Jurkat, Clone E6-1 (cell line): ENCODE measurements around the gene CAP1.
"Not testable (repeated sequence)": the region's sequence is repeated elsewhere in the genome, so short reads cannot be mapped to it uniquely, and the experiment has no call there.

ENCODE experiments used
- DNase-seq: peaks from one replicate; pipeline ENCODE4 v3.0.0-alpha.2; 2011; ENCODE audit warnings: low read depth, low spot score
- H3K4me3 ChIP-seq: 2 replicates; pipeline ENCODE4 v1.5.1; 2011; ENCODE audit warnings: mild to moderate bottlenecking, low read length, control low read depth, moderate library complexity

The CAP1 gene

DNA sequence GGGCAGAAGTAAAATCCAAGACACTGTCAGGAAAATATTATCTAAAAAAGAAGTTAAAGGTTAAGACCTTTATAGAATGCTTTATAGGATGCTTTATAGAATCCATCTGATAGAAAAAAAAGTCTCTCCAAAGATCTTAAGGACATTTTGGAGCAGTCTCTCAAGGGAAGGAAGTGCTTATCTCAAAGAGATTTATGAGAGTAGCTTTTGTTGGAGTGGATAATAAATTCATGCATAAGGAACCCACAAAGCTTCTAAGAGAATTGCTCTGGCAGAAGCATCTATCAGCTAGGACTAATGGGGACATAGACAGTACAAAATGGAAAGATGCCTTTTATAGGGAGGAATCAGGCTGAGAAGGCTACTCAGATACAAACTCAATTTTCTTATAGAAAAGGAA is 12.9 kb upstream of the CAP1 start:
- H3K4me3 ChIP-seq = no peak overlapping the region
- no peak for DNase-seq

GRCh38 chr1:40029608-40030007 is 10.9 kb upstream of the CAP1 start:
- DNase-seq = no peak
- H3K4me3 ChIP-seq = no peak overlapping the region

DNA sequence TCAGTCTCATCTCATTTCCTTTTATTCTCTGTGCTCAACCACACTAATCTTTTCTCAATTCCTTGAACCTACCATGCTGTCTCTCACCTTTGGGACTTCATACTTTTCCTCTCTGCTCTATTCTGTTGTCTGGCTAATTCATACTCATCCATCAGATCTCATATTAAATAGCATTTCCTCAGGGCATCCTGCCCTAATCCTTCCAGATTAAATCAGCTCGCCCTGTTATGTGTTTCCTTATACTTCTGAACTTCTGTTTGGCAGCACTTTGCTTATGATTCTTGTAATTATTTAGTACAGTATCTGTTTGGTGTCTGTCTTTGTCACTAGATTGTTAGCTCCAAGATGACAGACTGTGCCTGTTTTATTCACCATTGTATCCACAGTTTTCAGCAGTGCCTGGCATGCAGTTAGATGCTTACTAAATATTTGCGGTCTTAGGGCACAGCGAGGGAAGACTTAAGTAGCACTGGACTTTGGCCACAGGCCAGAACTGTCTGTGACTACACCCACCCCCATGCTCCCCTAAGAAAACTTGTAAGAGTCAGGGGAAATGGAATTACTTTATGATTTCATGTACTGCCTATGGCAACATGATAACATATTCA is 9.9 kb upstream of the CAP1 start:
- DNase-seq = no peak
- no peak overlapping the region for H3K4me3 ChIP-seq

GRCh38 chr1:40032240-40032891 is 8.2 kb upstream of the CAP1 start:
- no peak overlapping the region for H3K4me3 ChIP-seq
- DNase-seq = peak; percentile 66

- peak overlapping the region; percentile 9 for H3K4me3 ChIP-seq
- DNase-seq = peak; percentile 76
These were observed 5.7 kb upstream of the CAP1 start for GRCh38 chr1:40034869-40035268.

DNA sequence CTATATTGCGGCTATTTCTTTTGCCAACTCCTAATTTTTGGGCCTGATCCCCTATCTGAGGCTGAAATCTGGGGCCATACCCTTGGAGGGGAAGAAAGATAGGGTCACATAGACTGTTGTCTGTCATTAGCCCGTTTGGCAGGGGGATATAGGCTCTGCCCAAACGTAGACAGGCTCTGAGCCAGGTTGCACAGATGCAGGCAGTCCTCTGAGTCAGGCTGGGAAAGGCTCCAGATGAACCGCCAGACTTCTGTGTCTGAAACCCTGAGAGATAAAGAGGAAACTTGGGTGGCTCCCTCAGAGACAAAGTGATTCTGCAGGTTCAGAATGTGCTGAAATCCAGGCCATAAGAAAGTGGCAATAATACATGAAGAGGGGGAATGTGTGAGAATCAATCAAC is 4.0 kb upstream of the CAP1 start:
- no peak for DNase-seq
- no peak overlapping the region for H3K4me3 ChIP-seq

DNA sequence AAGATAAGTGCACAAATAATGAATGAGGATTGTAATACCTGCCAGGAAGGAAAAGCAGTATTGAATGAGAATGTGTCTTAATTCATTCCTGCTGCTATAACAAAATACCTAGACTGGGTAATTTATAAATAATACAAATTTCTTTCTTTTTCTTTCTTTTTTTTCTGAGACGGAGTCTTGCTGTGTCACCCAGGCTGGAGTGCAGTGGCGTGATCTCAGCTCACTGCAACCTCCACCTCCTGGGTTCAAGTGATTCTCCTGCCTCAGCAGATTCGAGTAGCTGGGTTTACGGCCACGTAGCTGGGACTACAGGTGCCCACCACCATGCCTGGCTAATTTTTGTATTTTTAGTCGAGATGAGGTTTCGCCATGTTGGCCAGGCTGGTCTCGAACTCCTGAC is 3.3 kb upstream of the CAP1 start:
- not testable (repeated sequence) for DNase-seq, H3K4me3 ChIP-seq

DNA sequence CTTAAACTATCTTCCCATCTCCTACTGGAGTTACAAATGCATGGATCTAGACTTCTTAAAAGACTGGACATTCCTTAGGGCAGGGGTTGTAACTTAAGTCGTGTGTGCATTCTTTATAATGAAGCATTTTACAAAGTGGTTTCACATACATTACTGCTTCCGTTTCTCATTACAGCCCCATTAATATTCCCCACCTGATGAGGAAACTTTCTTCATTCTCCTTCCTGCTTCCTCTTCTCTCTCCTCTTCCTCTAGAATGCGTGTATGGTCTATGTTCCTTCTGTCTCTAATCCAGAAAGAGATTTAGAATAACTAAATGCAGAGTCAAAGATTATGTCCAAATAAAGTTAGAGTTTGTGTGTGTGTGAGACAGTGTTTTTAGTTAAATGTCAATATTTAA is 1.8 kb upstream of the CAP1 start:
- DNase-seq = no peak
- H3K4me3 ChIP-seq = no peak overlapping the region

DNA sequence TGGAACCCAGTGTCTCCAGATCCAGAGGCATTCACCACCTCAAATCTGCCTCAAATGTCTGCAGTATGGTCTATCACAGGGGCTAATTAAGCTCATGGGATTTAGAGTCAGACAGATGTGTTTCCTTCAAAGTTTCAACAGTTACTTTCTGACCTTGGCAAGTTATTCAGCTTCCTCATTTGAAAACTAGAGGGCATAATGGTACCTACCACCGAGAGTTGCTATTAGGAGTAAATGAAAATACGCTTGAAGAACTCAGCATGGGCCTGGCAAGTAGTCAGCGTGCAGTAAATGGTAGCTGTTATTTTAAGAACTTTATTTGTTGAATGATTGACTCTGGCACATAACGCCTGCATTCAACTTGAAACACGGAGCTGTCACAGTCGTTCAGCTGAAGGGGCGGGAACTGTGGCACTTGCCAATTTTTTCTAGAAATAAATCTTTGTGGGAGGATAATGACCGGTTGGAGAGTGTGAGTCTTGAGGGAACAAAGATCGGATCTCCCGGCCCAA is 1.2 kb upstream of the CAP1 start:
- peak; percentile 65 for DNase-seq
- H3K4me3 ChIP-seq = peak overlapping the region; percentile 81

DNA sequence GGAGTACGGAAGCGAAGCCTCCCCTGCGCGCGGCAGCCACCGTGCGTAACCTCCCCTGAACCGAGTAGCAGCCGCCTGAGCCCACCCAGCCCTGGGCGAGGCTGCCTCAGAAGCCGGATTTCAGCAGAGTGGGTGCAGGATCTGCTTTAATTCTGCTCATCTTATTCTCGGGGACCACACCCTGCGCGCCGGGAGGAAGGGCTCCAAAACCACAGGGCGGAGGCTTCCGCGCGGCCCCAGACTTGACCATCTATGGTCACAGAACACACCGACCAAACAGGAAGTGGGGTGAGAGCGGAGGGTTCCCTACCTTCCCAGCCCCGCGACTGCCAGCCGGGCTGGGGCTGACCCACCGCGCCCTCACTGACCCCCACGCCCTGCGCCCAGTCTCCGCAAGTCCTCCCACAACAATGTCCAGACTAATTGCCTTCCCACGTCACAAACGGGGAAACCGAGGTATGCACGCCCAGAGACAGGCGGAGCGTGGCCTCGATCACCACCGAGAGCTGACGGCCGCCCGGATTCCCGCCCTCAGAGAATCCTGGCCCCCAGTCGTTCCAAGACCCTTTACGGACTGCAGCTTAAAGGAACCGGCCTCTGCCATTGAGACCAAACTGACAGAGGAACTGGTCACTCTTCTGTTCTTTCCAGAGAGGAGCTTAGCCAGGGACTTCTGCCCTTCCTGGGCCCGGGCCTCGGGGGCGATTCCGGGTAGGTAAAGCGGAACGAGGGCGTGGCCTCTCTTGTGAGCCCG is 595 bp upstream of the CAP1 start:
- DNase-seq = peak; percentile 45
- peak overlapping the region; percentile 81 for H3K4me3 ChIP-seq

- peak overlapping the region; percentile 81 for H3K4me3 ChIP-seq
- no peak for DNase-seq
These were observed 923 bp downstream of the CAP1 start for GRCh38 chr1:40041466-40041838.

- DNase-seq = no peak
- H3K4me3 ChIP-seq = no peak overlapping the region; the same call in 1 of the 2 replicates
These were observed 1.8 kb downstream of the CAP1 start for GRCh38 chr1:40042341-40042740.

- no peak overlapping the region for H3K4me3 ChIP-seq
- no peak for DNase-seq
These were observed 3.6 kb downstream of the CAP1 start for GRCh38 chr1:40044110-40044509.

GRCh38 chr1:40045182-40045581 is 4.7 kb downstream of the CAP1 start:
- DNase-seq = no peak
- no peak overlapping the region for H3K4me3 ChIP-seq

- H3K4me3 ChIP-seq = no peak overlapping the region
- no peak for DNase-seq
These were observed 5.2 kb downstream of the CAP1 start for GRCh38 chr1:40045766-40046165.

DNA sequence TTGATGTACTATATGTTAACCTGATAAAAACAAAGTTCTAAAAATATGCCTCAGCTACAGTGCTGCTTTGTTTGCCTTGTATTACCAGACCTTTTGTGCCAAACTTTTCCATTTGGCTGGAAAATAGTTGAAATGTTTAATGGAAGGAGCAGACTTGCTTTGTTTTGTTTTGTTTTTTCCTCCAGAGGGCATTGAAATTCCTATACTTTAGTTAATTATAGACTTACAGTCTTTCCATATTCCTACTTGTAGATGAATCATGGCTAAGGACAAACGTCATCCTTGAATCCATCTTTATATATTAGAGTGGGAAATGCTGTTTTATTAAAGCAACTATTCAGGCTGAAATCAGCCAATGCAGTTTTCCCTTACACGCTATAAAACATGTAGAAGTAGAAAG is 6.7 kb downstream of the CAP1 start:
- no peak for DNase-seq
- H3K4me3 ChIP-seq = no peak overlapping the region

DNA sequence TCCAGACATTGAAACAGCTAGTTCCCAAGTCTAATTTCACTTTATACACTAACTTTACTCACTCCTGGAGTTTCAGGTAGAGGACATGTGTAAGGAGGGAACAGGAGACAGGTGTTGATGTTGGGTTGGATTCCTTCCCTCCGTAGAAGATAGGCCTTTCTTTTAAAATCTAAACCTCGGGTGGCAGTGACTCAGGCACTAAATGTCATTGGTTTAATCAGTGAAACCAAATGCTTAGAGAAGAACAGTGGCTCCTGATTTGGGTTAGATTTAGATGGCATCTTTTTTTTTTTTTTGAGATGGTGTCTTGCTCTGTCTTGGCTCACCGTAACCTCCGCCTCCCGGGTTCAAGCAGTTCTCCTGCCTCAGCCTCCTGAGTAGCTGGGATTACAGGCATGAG is 7.2 kb downstream of the CAP1 start:
- no peak overlapping the region for H3K4me3 ChIP-seq
- no peak for DNase-seq

DNA sequence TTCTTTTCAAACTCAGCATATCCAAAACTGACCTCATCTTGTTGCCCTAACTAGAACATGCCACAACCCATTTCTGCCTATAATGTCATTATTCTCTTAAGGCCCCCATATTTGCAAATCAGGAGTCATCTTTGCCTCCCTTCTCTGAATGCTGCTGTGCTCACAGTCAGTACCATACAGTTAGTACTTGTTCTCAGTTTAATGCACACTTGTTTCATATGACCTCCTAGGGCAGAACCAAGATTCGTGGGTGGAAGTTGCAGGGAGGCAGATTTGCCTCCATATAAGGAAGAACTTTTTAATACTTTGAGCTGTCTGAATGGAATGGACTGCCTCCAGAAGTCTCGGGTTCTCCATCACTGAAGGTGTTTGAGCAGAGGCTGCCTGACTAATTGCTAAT is 9.2 kb downstream of the CAP1 start:
- no peak overlapping the region for H3K4me3 ChIP-seq
- no peak for DNase-seq

DNA sequence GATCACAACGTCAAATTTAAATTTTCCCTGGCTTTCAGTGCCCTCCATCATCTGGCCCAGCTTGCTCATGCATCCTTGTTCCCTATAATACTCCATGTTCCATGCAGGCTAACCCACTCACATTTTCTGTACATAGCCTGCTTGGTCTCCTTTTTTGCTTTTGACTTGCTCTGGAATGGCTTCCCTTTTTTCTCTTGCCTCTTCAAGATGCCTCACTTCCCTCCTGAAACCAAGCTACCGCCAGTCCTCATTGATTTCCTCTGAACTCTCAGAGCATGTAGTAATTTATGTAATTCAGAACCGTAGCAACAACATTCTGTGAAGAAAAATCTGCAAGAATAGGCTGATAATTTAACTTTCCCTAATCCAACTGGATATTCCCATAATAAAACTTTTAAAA is 10.3 kb downstream of the CAP1 start:
- H3K4me3 ChIP-seq = no peak overlapping the region
- DNase-seq = no peak

GRCh38 chr1:40053138-40053887 is 12.8 kb downstream of the CAP1 start:
- no peak for DNase-seq
- H3K4me3 ChIP-seq = no peak overlapping the region
